DND-41 (cell line): Measurements from ENCODE around the gene ABAT.

Experiments used
- CTCF ChIP-seq: IDR thresholded peaks from 2 replicates; pipeline ENCODE4 v1.5.1; 2012; ENCODE audit warnings: borderline replicate concordance, low read length, moderate library complexity, mild to moderate bottlenecking; ENCODE audit not compliant: poor library complexity, severe bottlenecking; ENCODE audit errors: extremely low read depth
- EZH2 ChIP-seq: IDR thresholded peaks from 3 replicates; pipeline ENCODE4 v1.6.1; 2012; ENCODE audit warnings: borderline replicate concordance, low read depth, mild to moderate bottlenecking, moderate library complexity, low read length, inconsistent platforms; ENCODE audit not compliant: severe bottlenecking

GRCh38 chr16:8674413-8675022 lies at the start of gene ABAT:
- no peak for TF ChIP-seq CTCF
- no peak for TF ChIP-seq EZH2
